ENCODE measurements around the gene CARD11.

The CARD11 gene

DNA sequence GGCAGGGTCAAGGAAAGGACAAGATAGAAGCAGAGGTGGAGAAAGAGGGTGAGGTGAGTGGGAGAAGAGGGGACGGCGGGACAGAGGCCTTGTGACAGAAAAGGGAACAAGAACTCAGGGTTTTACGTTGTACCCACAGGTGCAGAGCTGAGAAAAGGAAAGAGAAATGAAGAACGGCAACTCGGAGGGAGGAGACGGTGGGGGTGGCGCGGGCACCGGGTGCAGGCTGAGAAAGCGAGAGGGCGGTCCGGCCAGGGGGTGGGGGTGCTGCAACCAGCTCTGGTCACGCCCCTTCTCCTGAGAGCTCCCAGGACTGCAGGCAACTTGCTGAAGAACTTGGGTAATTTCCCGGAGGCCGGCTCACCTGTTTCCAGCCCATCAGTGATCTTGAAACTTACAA, 65.3 kb downstream of the CARD11 start:
- TF ChIP-seq SIN3A (IDR thresholded peaks at IDR 0.05; ENCODE audit: borderline replicate concordance, insufficient read depth, low read length) (no peak), POLR2AphosphoS5 (IDR thresholded peaks at IDR 0.05; ENCODE audit: low read depth, low read length) (no peak), TAF1 (IDR thresholded peaks at IDR 0.05; ENCODE audit: borderline replicate concordance, insufficient read depth, low read length) (no peak), FOXP2 (optimal IDR thresholded peaks at IDR 0.05; ENCODE audit: borderline replicate concordance, extremely low read depth, extremely low read length, insufficient read depth) (no peak)
- TF ChIP-seq, protein P1, sequence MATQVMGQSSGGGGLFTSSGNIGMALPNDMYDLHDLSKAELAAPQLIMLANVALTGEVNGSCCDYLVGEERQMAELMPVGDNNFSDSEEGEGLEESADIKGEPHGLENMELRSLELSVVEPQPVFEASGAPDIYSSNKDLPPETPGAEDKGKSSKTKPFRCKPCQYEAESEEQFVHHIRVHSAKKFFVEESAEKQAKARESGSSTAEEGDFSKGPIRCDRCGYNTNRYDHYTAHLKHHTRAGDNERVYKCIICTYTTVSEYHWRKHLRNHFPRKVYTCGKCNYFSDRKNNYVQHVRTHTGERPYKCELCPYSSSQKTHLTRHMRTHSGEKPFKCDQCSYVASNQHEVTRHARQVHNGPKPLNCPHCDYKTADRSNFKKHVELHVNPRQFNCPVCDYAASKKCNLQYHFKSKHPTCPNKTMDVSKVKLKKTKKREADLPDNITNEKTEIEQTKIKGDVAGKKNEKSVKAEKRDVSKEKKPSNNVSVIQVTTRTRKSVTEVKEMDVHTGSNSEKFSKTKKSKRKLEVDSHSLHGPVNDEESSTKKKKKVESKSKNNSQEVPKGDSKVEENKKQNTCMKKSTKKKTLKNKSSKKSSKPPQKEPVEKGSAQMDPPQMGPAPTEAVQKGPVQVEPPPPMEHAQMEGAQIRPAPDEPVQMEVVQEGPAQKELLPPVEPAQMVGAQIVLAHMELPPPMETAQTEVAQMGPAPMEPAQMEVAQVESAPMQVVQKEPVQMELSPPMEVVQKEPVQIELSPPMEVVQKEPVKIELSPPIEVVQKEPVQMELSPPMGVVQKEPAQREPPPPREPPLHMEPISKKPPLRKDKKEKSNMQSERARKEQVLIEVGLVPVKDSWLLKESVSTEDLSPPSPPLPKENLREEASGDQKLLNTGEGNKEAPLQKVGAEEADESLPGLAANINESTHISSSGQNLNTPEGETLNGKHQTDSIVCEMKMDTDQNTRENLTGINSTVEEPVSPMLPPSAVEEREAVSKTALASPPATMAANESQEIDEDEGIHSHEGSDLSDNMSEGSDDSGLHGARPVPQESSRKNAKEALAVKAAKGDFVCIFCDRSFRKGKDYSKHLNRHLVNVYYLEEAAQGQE (IDR thresholded peaks at IDR 0.05; ENCODE audit: insufficient read depth in 1 of 2, low read depth in 2 of 2, low read length in 2 of 2), result no peak

DNA sequence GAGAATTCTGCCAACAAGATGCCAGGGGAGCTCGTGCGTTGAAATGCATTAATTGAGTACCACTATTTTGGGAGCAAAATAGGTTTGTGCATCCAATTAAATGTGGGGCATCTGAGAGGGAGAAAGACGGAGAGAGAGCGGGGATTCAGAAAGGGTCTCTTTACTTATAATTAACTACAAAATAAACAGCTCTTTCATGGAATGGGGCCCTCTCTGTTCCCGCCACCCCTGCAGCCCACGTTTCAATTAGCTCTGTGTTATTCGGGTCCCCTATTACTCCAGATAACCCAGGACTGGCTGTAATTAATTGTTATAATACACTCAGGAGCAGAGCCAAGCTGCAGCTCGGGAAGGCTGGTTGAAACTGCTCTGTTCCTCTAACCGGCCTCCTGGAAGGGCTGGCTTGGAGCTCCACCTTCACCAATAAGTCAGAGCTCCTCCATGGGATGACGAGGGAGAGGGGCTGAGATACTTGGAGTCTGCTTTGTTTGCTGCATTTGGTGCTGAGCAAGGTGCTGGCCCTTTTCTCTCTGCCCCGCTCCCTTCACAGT, 67.8 kb downstream of the CARD11 start:
- no peak for TF ChIP-seq TAF1 (IDR thresholded peaks at IDR 0.05; ENCODE audit: borderline replicate concordance, insufficient read depth, low read length)
- TF ChIP-seq, protein P1 (IDR thresholded peaks at IDR 0.05; ENCODE audit: insufficient read depth in 1 of 2, low read depth in 2 of 2, low read length in 2 of 2), result no peak

DNA sequence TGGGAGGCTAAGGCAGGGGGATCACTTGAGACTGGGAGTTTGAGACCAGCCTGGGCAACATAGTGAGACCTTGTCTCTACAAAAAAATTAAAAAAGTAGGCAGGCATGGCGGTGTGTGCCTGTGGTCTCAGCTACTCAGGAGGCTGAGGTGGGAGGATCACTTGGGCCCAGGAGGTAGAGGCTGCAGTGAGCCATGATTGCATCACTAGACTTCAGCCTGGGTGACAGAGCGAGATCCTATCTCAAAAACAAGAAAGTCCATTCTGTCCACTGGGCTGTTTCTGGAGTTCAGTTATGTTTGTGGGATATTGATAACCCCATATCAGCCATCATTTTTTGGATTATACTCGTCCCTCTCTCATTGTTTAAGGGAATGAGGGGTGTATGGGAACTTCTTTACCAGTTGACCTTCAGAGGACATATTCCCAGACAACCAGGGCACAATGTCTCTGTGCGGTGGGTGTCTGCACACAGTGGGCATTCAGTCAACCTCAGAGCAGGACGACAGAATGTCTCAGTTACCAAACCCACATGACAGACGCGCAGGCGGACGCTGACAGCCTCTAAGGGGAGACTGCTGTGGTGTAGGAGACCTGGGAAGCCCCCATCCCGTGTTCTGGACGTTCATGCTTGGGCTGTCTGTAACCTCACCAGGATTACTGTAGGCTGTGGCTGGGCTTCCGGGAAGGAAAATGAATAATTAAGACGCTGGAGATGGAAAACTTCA, 69.4 kb downstream of the CARD11 start:
- TF ChIP-seq POLR2AphosphoS5 (IDR thresholded peaks at IDR 0.05; ENCODE audit: low read depth, low read length) (no peak), SIN3A (IDR thresholded peaks at IDR 0.05; ENCODE audit: borderline replicate concordance, insufficient read depth, low read length) (no peak), TAF1 (IDR thresholded peaks at IDR 0.05; ENCODE audit: borderline replicate concordance, insufficient read depth, low read length) (no peak), FOXP2 (optimal IDR thresholded peaks at IDR 0.05; ENCODE audit: borderline replicate concordance, extremely low read depth, extremely low read length, insufficient read depth) (no peak)
- TF ChIP-seq, protein P1 (IDR thresholded peaks at IDR 0.05; ENCODE audit: insufficient read depth in 1 of 2, low read depth in 2 of 2, low read length in 2 of 2), result no peak

DNA sequence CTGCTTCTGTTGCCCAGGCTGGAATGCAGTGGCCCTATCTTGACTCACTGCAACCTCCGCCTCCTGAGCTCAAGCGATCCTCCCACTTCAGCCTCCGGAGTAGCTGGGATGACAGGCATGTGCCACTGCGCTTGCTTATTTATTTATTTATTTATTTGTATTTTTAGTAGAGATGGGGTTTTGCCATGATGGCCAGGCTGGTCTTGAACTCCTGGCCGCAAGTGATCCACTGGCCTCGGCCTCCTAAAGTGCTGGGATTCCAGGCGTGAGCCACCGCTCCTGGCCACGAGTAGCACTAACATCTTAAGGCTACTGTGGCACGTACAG, 70.9 kb downstream of the CARD11 start:
- TF ChIP-seq, protein P1 (IDR thresholded peaks at IDR 0.05; ENCODE audit: insufficient read depth in 1 of 2, low read depth in 2 of 2, low read length in 2 of 2), result no peak
- TF ChIP-seq TAF1 (IDR thresholded peaks at IDR 0.05; ENCODE audit: borderline replicate concordance, insufficient read depth, low read length) (no peak), FOXP2 (optimal IDR thresholded peaks at IDR 0.05; ENCODE audit: borderline replicate concordance, extremely low read depth, extremely low read length, insufficient read depth) (no peak), POLR2AphosphoS5 (IDR thresholded peaks at IDR 0.05; ENCODE audit: low read depth, low read length) (no peak), SIN3A (IDR thresholded peaks at IDR 0.05; ENCODE audit: borderline replicate concordance, insufficient read depth, low read length) (no peak)

Measured in PFSK-1 (cell line).